ENCODE results near the gene SPATA18.

- TF ChIP-seq POLR2A (IDR thresholded peaks at IDR 0.05) (no peak), POLR2AphosphoS5 (IDR thresholded peaks at IDR 0.05) (no peak)
- TF ChIP-seq, protein P1, sequence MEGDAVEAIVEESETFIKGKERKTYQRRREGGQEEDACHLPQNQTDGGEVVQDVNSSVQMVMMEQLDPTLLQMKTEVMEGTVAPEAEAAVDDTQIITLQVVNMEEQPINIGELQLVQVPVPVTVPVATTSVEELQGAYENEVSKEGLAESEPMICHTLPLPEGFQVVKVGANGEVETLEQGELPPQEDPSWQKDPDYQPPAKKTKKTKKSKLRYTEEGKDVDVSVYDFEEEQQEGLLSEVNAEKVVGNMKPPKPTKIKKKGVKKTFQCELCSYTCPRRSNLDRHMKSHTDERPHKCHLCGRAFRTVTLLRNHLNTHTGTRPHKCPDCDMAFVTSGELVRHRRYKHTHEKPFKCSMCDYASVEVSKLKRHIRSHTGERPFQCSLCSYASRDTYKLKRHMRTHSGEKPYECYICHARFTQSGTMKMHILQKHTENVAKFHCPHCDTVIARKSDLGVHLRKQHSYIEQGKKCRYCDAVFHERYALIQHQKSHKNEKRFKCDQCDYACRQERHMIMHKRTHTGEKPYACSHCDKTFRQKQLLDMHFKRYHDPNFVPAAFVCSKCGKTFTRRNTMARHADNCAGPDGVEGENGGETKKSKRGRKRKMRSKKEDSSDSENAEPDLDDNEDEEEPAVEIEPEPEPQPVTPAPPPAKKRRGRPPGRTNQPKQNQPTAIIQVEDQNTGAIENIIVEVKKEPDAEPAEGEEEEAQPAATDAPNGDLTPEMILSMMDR (IDR thresholded peaks at IDR 0.05): no peak
These were observed 14.1 kb upstream of the SPATA18 start for GRCh38 chr4:52036886-52037530.

Measured in breast epithelium (tissue), 3 donors.